Vagina (tissue), 2 donors: ENCODE results near the gene EML4.

Source experiments
- CTCF ChIP-seq, 3 experiments: fragments of 450-650 bp in 2 of 3; fragments of 200-600 bp in 1 of 3; sonication (generic) in 1 of 3; IDR thresholded peaks; one replicate each; pipeline ENCODE4 v1.5.1; 2017 to 2019; ENCODE audit warnings: antibody characterized with exemption in 3 of 3, mild to moderate bottlenecking in 2 of 3, moderate library complexity in 2 of 3
- POLR2A ChIP-seq, 2 donors: fragments of 450-650 bp; IDR thresholded peaks; one replicate each; pipeline ENCODE4 v1.6.1; 2017; ENCODE audit warnings: antibody characterized with exemption in 2 of 2, mild to moderate bottlenecking in 2 of 2, moderate library complexity in 2 of 2

- TF ChIP-seq POLR2A (IDR thresholded peaks at IDR 0.05), result no peak
- no peak for TF ChIP-seq CTCF (IDR thresholded peaks at IDR 0.05)
Measured at GRCh38 chr2:42167458-42167857, 1.7 kb upstream of the EML4 start.
